ENCODE data around the gene KIAA0753. TPM values are rescaled to one million over a fixed set of nuclear protein-coding genes. Genes with fewer than 3 reads are reported as not detected.

Gene KIAA0753
- total and polyA plus RNA-seq, 2 of the 13 experiments (the other 11 are each of a cell fraction or from before 2014, with no cell fraction given): 5.2 to 9.1 TPM

- no peak for TF ChIP-seq ZNF281 (CRISPR knock-in tag; IDR thresholded peaks at IDR 0.05; ENCODE audit: borderline replicate concordance)
- no peak for TF ChIP-seq NR3C1 (CRISPR knock-in tag; IDR thresholded peaks at IDR 0.05)
- TF ChIP-seq SP5 (CRISPR knock-in tag; IDR thresholded peaks at IDR 0.05; ENCODE audit: borderline replicate concordance, low read depth): no peak
- no peak for TF ChIP-seq TP53 (CRISPR knock-in tag; conservative IDR thresholded peaks at IDR 0.05)
- 0 out of 2 replicates have a peak, but pooled peaks have one; percentile 59 for TF ChIP-seq ZBTB42 (CRISPR knock-in tag; IDR thresholded peaks at IDR 0.05)
- TF ChIP-seq EED (CRISPR knock-in tag; IDR thresholded peaks at IDR 0.05): no peak
- peak; percentile 52; the same call in 1 of the 2 replicates for TF ChIP-seq ZNF335 (CRISPR knock-in tag; IDR thresholded peaks at IDR 0.05)
- no peak; the same call in 1 of the 2 replicates for TF ChIP-seq IRF9 (CRISPR knock-in tag; IDR thresholded peaks at IDR 0.05; ENCODE audit: borderline replicate concordance)
- peak; percentile 32; the same call in 1 of the 2 replicates for TF ChIP-seq SNAPC4 (CRISPR knock-in tag; IDR thresholded peaks at IDR 0.05)
- no peak for TF ChIP-seq IRF1 (CRISPR knock-in tag; IDR thresholded peaks at IDR 0.05; ENCODE audit: low read depth)
- TF ChIP-seq ZNF740 (CRISPR knock-in tag; IDR thresholded peaks at IDR 0.05): 0 out of 2 replicates have a peak, but pooled peaks have one; percentile 24
- peak; percentile 95 for TF ChIP-seq ZFY (CRISPR knock-in tag; IDR thresholded peaks at IDR 0.05)
- peak; percentile 86; the same call in 1 of the 3 replicates for TF ChIP-seq MXI1 (IDR thresholded peaks at IDR 0.05; ENCODE audit: borderline replicate concordance, low read depth, low read length)
- TF ChIP-seq ZSCAN29 (CRISPR knock-in tag; conservative IDR thresholded peaks at IDR 0.05): 0 out of 2 replicates have a peak, but pooled peaks have one; percentile 44
- peak; percentile 94 for TF ChIP-seq GABPB1 (CRISPR knock-in tag; IDR thresholded peaks at IDR 0.05)
- peak; percentile 28; the same call in 1 of the 2 replicates for TF ChIP-seq FOXA3 (CRISPR knock-in tag; IDR thresholded peaks at IDR 0.05)
- TF ChIP-seq MEIS1 (CRISPR knock-in tag; IDR thresholded peaks at IDR 0.05; ENCODE audit: borderline replicate concordance): no peak
- 0 out of 2 replicates have a peak, but pooled peaks have one; percentile 71 for TF ChIP-seq SATB2 (CRISPR knock-in tag; IDR thresholded peaks at IDR 0.05)
Observed at GRCh38 chr17:6640536-6641246, at the start of gene KIAA0753, which contains the start of gene TXNDC17 (continued).
